DND-41 (cell line): ENCODE data around the gene PGM5.

ENCODE experiments used
- ATAC-seq: fragments of 200-7000 bp; cut with Tn5 transposase; 3 replicates; pipeline ENCODE4 v1.9.1; 2021; ENCODE audit warnings: low read depth; ENCODE audit not compliant: insufficient read depth
- DNase-seq: peaks from one replicate; pipeline ENCODE4 v3.0.0-alpha.2; 2020
- H2AFZ ChIP-seq: 2 replicates; pipeline ENCODE4 v1.6.0; 2012; ENCODE audit warnings: low read depth, low read length
- H3K27ac ChIP-seq: 2 replicates; pipeline ENCODE4 v1.5.1; 2012; ENCODE audit warnings: low read length, inconsistent platforms
- H3K27me3 ChIP-seq: fragments of 200-600 bp; sonication (generic); 2 replicates; pipeline ENCODE4 v1.6.0; 2012; ENCODE audit warnings: low read length, mild to moderate bottlenecking, inconsistent platforms; ENCODE audit not compliant: insufficient read depth, poor library complexity
- H3K36me3 ChIP-seq: 2 replicates; pipeline ENCODE4 v1.5.1; 2012; ENCODE audit warnings: low read length, inconsistent platforms; ENCODE audit not compliant: insufficient read depth
- H3K4me1 ChIP-seq: 2 replicates; pipeline ENCODE4 v1.5.1; 2012; ENCODE audit warnings: mild to moderate bottlenecking, low read length; ENCODE audit not compliant: insufficient read depth
- H3K4me2 ChIP-seq: 2 replicates; pipeline ENCODE4 v1.6.0; 2012; ENCODE audit warnings: mild to moderate bottlenecking, moderate library complexity, low read length, inconsistent platforms; ENCODE audit not compliant: insufficient read depth
- H3K4me3 ChIP-seq, 2 experiments: fragments of 200-600 bp in 1 of 2; shearing (Covaris generic) in 1 of 2; 2 replicates each; pipeline ENCODE4 v1.5.1; 2012 to 2016; ENCODE audit warnings: inconsistent platforms in 2 of 2, low read length in 2 of 2, mild to moderate bottlenecking in 2 of 2, low read depth in 1 of 2, moderate library complexity in 1 of 2
- H3K79me2 ChIP-seq: 2 replicates; pipeline ENCODE4 v1.6.0; 2012; ENCODE audit warnings: low read length, inconsistent platforms; ENCODE audit not compliant: insufficient read depth
- H3K9ac ChIP-seq: 2 replicates; pipeline ENCODE4 v1.6.0; 2012; ENCODE audit warnings: low read depth, mild to moderate bottlenecking, inconsistent platforms, low read length, moderate library complexity
- H3K9me3 ChIP-seq: 2 replicates; pipeline ENCODE4 v1.5.1; 2012; ENCODE audit warnings: low read length, moderate library complexity, mild to moderate bottlenecking, inconsistent platforms; ENCODE audit not compliant: insufficient read depth, severe bottlenecking
- H4K20me1 ChIP-seq: 2 replicates; pipeline ENCODE4 v1.6.0; 2012; ENCODE audit warnings: low read length; ENCODE audit not compliant: insufficient read depth
- CTCF ChIP-seq: IDR thresholded peaks from 2 replicates; pipeline ENCODE4 v1.5.1; 2012; ENCODE audit warnings: borderline replicate concordance, low read length, moderate library complexity, mild to moderate bottlenecking; ENCODE audit not compliant: poor library complexity, severe bottlenecking; ENCODE audit errors: extremely low read depth
- EZH2 ChIP-seq: IDR thresholded peaks from 3 replicates; pipeline ENCODE4 v1.6.1; 2012; ENCODE audit warnings: borderline replicate concordance, low read depth, mild to moderate bottlenecking, moderate library complexity, low read length, inconsistent platforms; ENCODE audit not compliant: severe bottlenecking

The PGM5 gene

GRCh38 chr9:68497629-68498028 is 141.2 kb downstream of the PGM5 start:
- H3K4me2 ChIP-seq, result no peak overlapping the region
- no peaks in the 10 kb centered on the region for H3K9me3 ChIP-seq
- H3K79me2 ChIP-seq, result no peaks in the 10 kb centered on the region
- H3K4me1 ChIP-seq, result 0 out of 2 replicates have a peak, but pooled peaks cover 3% of the 10 kb centered on the region
- TF ChIP-seq EZH2 (no peak), CTCF (no peak)
- H4K20me1 ChIP-seq, result no peaks in the 10 kb centered on the region
- H3K4me3 ChIP-seq, result no peak overlapping the region
- ATAC-seq (no peak), DNase-seq (no peak)
- no peak overlapping the region for H3K9ac ChIP-seq
- no peak overlapping the region for H2AFZ ChIP-seq
- no peaks in the 10 kb centered on the region for H3K36me3 ChIP-seq
- no peaks in the 10 kb centered on the region for H3K27me3 ChIP-seq
- no peak overlapping the region for H3K27ac ChIP-seq

- no peak for TF ChIP-seq CTCF
- TF ChIP-seq EZH2, result no peak
- Histone ChIP-seq H3K4me2 (no peak overlapping the region), H3K4me1 (0 out of 2 replicates have a peak, but pooled peaks cover 3% of the 10 kb centered on the region), H3K36me3 (no peaks in the 10 kb centered on the region), H3K79me2 (no peaks in the 10 kb centered on the region), H4K20me1 (no peaks in the 10 kb centered on the region), H2AFZ (no peak overlapping the region), H3K4me3 (no peak overlapping the region), H3K27ac (no peak overlapping the region), H3K27me3 (no peaks in the 10 kb centered on the region), H3K9me3 (no peaks in the 10 kb centered on the region), H3K9ac (no peak overlapping the region)
- ATAC-seq (peak; percentile 68; the same call in 2 of the 3 replicates), DNase-seq (no peak)
These were observed 142.4 kb downstream of the PGM5 start for GRCh38 chr9:68498816-68499215.

GRCh38 chr9:68500457-68501381 is 144.3 kb downstream of the PGM5 start:
- no peak overlapping the region for H3K4me3 ChIP-seq
- no peak for TF ChIP-seq CTCF
- TF ChIP-seq EZH2, result no peak
- no peak overlapping the region for H3K27ac ChIP-seq
- no peak overlapping the region for H2AFZ ChIP-seq
- no peak overlapping the region for H3K4me2 ChIP-seq
- H3K79me2 ChIP-seq, result no peaks in the 10 kb centered on the region
- no peaks in the 10 kb centered on the region for H3K36me3 ChIP-seq
- 0 out of 2 replicates have a peak, but pooled peaks cover 3% of the 10 kb centered on the region for H3K4me1 ChIP-seq
- no peaks in the 10 kb centered on the region for H3K27me3 ChIP-seq
- ATAC-seq (no peak), DNase-seq (no peak)
- no peak overlapping the region for H3K9ac ChIP-seq
- H3K9me3 ChIP-seq, result no peaks in the 10 kb centered on the region
- H4K20me1 ChIP-seq, result no peaks in the 10 kb centered on the region
